Hepatic stellate cell (primary cell): ENCODE results near the gene OXNAD1.

Experiments used
- DNase-seq: peaks from one replicate; pipeline ENCODE4 v3.0.0; 2011; ENCODE audit warnings: low spot score

OXNAD1 gene

DNA sequence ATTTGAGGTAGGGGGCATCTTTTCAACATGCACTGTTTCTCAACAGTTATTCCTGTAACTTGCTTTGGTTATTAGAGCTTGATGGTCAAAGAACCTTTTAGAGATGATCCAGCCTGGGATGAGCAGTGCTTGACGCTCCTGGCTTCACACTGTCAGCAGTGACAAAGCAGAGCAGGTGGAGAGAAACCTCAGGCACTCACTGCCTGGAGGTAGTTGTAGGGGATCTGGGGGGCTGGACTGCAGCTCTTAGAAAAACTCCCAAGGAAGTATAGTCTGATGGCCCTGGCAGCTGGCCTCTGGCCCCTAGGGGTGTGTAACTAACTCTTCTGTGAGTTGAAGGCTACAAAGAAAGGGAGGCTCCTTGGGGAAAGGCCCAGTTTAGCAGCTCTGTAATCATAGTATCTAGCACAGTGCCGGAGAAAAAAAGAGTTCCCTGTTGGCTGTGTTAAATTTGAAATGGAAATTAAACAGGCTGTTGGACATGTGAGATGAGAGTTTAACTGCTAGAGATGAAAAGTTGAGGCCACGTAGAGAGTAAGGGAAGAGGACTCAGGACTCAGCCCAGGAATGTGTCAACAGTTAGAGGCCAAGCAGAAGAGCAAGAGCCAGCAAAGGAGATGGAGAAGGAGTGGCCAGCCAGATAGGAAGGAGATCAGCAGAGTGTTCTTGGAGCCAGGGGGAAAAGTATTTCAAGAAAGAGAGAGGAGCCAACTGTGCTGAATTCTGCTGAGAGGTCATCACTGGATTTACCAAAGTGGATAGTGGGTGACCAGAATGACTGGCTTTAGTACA is 14.2 kb downstream of the OXNAD1 start:
- DNase-seq = no peak

GRCh38 chr3:16280671-16281070 is 15.7 kb downstream of the OXNAD1 start:
- no peak for DNase-seq

- no peak for DNase-seq
Measured at GRCh38 chr3:16284633-16285032, 19.6 kb downstream of the OXNAD1 start.

GRCh38 chr3:16286161-16286560 is 21.1 kb downstream of the OXNAD1 start:
- DNase-seq = no peak

- no peak for DNase-seq
Measured at GRCh38 chr3:16286751-16287543, 21.9 kb downstream of the OXNAD1 start.

DNA sequence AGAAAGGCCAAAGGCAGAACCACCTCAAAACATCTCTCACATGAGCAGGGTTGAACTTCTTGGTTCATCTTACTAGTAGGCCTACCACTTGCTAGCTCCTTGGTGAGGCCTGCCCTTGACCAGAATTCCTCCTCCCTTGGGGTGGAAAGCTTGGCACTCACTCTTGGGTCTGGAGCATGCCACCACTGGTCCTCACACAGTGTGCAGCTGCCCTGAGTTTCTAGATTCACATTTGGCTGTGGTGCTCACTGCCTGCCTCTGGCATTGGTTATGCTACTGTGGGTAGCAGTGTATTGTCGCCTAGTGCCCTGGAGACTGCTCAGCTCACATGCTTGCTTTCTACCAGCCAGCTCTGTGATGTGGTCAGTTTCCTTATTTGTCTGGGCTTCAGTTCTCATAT is 23.7 kb downstream of the OXNAD1 start:
- DNase-seq = no peak

GRCh38 chr3:16289144-16289889 is 24.3 kb downstream of the OXNAD1 start:
- DNase-seq = no peak

- DNase-seq = no peak
Measured at GRCh38 chr3:16290007-16290826, 25.2 kb downstream of the OXNAD1 start.

DNA sequence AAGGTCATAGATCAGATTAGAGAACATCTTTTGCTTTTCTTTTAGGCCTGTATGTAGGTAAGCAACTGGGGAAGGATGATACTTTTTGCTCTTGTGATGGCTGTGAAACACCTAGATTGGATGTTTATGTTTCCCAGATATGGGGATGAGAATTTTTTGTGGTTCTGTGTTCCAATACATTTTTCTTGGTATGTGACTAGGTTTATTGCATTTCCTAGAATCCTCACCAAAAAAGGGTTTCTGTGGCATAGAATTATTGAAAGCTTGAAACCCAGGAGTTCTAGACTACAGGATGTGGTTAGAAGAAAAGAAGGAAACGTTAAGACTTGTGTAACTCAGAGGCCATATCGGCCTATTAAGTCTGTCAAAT is 25.8 kb downstream of the OXNAD1 start:
- no peak for DNase-seq

GRCh38 chr3:16294844-16295243 is 29.8 kb downstream of the OXNAD1 start:
- DNase-seq = no peak

DNA sequence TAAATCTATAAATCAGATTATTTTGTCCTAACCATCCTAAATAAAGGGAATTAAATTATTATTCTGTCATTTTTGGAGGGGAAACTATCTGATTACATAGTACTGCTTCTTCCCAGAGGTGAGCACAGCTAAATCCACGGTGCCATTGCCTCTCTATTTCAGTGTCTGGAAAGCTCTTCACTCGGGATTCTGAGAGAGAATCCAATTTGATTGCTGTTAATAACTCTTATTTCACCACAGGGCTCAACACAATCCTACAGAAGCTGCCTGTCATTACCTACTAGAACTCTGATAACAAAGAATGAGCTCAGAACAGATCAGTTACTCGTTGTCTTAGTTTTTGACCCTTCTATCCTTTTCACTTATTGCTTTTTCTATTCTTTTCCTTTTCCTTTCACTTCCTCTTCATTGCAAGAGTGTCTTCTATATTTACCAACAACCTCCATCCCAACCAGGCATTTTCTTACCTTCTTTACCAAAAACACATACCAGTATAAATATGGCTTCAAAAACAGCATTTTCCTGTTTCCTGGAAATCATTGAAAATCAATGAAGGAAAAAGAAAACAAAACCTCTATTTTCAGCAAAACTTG is 30.4 kb downstream of the OXNAD1 start:
- DNase-seq = no peak

GRCh38 chr3:16297997-16298885 is 33.2 kb downstream of the OXNAD1 start:
- no peak for DNase-seq

GRCh38 chr3:16298891-16299290 is 33.9 kb downstream of the OXNAD1 start:
- no peak for DNase-seq

- DNase-seq = no peak
Measured at GRCh38 chr3:16299746-16300145, 34.7 kb downstream of the OXNAD1 start.

DNA sequence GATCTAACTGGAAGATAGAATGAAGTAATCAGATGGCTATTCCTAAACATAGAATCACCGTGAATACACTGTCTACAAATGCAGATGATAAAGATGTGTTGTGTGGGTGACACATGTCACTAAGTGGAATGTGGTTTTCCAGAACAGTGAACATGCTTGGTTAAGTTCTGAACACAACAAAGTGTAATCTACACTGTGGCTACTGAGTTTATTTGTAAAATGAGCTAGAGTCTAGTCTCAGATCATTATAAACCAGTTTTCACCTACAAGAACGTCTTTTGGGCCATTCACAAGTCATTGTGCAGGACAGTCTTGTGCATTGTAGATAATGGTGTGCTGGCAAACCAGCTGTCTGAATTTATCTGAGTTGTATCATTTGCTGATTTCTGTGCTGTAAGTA is 35.3 kb downstream of the OXNAD1 start:
- no peak for DNase-seq

- DNase-seq = no peak
Measured at GRCh38 chr3:16300881-16301359, 35.9 kb downstream of the OXNAD1 start.

- no peak for DNase-seq
Measured at GRCh38 chr3:16301507-16301906, 36.5 kb downstream of the OXNAD1 start.

DNA sequence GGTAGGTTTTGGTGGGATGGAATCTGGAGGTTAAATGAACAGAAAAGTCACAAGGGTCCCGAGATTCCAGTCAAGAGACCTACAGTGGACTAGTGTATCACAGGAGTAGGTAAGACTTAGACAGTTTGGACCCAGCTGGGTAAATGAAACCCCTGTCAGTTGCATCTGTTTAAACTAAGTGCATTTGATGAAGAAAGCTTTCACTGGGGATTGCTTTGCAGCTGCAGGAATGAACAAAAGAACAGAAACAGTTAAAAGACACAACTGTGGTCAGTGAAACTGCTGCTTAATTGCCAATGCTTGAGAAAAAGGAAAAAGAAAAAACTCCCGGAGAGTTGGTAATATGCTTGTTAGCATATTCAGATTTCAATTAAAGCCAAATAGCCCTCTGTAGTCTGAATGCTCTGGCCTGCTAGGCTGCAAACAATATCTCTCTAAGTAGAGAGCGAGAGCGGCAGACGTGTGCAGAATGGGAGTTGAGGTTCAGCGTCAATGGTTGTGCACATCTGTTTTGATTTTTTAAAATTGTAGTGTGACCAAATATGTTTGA is 37.1 kb downstream of the OXNAD1 start:
- DNase-seq = no peak

- DNase-seq = no peak
Measured at GRCh38 chr3:16303037-16303575, 38.1 kb downstream of the OXNAD1 start.
